NCI-H2029 treated with DMSO at 0.1 percent for 48 hours (cell line): Measurements from ENCODE around the gene LRRC40.
"Not testable (repeated sequence)": the region's sequence is repeated elsewhere in the genome, so short reads cannot be mapped to it uniquely, and the experiment has no call there.

Experiments used
- DNase-seq: peaks from one replicate; lab custom pipeline; 2025; lab: John Stamatoyannopoulos, UW

The LRRC40 gene

DNA sequence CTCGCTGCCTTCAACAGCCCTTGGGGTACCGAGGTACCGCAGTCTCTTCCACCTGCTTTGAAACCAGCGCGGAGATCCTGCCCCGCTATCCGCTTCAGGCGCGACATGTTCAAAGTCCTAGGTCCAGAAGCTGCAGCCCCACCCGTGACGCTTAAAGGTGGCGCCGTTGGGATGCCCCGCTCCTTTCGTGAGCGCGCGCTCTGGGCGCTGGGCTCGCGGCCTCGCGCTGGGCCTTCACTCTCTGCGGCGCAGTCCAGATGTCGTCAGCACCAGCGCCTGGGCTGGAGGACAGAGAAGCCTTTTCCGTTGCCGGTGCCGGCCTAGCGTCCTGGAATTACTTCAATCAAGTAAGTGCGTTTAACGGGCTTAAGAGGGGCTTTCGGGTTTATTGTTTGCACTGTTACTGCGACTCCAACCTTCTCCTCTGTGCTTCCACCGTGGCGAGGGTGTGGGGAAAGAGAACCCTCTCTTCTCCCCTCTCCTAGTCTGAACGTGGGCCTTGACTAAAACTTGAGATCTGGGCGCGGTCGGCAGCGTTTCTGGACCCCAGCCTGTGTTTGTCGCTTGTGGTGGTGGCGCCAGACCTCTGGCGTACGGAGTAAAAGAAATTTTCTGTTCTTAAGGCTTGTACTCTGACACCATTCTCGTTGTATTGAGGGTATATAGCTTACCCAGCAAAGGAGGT, at the start of gene LRRC40:
Gene LRRC40, minus strand, starts transcription at position 146 of the 685 bp plus-strand sequence. Its CDS starts 39 bp downstream, at position 107.
- peak; percentile 72 for DNase-seq

DNA sequence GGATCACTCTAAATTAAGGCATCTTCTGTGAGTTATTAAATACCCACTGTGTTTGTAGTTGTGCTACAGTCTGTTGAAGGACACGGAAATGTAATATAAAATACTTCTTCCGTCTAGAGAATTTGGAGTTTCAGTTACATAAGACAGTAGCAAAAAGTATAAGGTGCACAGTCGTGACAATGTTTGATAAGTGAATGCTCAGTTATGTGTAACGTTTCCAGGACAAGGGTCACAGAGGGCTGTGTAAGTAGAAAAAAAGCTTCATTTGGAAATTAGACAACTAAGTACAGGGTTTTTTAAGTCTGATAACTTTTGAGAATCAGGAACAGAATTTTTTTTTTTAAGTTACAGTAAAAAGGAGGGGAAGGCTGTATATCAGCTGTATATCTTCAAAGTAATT, 43.4 kb upstream of the LRRC40 start:
- DNase-seq = no peak

DNA sequence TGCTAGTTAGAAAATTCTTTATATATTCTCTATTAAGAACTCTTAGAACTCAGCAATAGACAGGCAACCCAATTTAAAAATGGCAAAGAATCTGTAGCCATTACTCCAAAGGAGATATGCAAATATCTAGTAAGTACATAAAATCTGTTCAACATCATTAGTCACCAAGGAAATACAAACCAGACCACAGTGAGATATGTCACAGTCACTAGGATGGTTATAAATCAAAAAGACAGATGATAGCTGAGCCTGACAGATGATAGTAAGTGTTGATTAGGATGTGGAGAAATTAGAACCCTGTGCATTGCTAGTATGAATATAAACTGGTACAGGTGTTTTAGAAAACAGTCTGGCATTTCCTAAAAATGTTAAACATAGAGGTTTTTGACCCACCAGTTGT, 42.4 kb upstream of the LRRC40 start:
- no peak for DNase-seq

DNA sequence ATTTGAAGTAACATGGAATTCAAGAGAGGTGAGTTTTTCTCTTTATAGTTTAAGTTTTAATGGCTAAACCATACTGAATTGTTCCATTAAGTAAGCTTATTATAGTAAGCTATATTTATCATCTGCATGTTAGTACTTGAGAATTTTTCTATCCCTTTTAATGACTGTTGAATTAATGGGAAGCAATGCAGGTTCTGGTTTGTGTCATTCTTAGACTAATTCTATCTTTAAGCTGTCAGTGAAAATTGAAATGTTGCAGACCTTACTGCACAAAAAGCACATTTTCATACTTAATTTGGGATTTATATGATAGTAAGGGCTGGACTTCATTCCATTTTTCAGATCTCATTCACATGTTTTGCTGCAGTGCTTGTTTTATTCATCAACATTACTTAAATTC, 41.7 kb upstream of the LRRC40 start:
- no peak for DNase-seq

DNA sequence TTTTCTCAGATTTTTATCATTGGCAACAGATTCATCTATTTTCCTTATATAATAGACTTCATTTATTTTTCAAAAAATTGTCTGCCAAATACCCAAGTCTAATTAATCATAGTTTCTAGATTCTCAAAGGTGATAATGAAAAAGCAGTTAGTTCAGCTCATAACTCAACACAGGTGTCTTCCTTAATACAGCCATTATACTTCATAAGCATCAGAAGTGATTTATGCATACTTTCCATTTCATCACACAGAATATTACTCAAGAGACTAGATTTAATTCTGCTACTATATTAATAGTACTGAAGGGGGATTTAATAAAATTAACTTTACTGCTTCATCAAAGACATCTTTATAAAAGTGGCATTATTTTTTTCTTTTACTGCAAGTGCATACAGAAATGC, 34.6 kb upstream of the LRRC40 start:
- no peak for DNase-seq

DNA sequence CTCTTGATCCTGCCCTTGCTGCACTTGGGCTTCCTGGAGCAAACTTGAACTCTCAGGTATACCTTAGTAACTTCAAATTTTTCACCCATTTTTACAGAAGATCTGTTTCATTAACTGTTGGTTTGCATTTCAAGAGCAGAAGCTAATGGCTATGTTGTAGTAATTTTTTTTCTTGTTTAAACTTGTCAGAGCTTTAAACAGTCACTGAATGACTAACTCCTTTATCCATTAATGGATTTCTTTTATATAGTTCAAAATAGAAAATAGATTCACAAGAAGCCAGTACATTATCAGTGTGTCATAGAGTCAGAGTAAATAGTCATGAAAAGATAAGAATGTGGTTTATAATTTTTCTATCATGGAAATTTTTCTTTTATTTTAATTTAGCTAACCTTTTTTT, 29.4 kb upstream of the LRRC40 start:
- no peak for DNase-seq

DNA sequence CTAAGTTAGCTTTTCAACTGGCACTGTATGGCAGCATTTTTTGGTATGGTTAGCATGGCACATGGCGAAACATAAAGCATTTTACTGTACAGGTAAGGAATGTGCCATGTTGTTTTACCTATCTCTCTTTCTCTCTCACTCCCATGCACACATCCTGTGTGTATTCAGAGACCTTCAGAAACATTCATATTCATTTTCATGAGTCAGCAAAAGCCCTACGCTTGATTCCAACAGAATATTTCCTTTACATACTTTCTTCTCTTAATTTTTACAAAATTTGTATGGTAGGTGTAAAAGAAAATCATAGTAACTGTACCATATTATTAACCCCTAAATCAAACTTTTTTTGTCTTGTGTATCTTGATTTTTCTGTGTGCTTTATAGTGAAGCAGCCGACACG, 26.1 kb upstream of the LRRC40 start:
- DNase-seq = no peak

DNA sequence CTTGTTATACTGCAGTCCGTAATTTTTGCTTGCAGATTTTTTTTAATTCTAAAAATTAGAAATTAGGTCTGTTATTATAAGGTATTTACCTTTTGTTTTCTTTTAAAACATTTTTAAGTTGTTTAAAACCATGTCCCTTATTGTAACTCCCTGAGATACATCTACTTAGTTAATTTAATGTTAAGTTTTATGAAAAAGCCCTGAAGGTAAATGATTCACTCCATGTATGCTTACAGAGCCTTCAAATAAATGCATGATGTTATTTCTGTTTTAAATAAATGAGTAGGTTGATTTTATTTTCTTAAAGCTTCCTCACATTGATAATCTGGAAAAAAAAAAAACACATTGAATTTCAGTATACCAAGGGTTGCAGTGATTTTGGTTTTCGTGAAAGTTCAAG, 23.3 kb upstream of the LRRC40 start:
- DNase-seq = no peak

DNA sequence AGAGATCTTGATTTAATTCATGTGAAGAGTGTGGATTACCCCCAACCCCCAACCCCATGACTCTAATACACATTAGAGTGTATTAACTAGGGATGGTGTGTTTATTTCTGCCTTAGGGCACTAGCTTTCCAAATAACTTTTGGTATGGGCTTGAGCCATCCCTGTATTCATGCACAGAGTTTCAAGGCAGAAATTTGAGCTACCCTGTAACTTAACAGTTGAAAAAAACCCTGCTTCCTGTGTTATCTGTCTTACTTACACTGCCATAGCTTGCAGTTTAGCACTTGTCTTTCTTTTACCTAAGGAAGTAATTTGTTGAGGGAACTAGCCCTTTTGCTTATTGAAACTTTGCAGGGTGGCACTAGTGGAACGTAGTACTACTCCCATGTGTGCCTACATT, 22.1 kb upstream of the LRRC40 start:
- DNase-seq = no peak

DNA sequence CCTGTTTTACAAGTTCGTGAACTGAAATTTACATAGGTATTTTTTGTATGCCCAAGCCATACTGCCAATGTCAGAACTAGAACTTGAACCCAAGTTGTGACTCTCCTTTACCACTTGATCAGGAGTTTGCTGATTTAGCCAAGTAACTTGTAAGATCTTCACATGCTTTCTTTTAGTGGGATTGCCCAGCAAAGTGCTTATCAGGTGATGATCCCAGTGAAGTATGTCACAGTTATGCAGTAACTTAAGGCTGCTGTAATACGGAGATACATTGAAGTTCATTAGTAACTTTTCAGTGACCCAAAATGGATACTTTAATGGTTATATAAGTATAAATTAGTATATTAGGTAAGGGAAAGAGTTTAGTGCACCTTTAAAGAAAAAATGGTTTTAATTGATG, 19.6 kb upstream of the LRRC40 start:
- no peak for DNase-seq

DNA sequence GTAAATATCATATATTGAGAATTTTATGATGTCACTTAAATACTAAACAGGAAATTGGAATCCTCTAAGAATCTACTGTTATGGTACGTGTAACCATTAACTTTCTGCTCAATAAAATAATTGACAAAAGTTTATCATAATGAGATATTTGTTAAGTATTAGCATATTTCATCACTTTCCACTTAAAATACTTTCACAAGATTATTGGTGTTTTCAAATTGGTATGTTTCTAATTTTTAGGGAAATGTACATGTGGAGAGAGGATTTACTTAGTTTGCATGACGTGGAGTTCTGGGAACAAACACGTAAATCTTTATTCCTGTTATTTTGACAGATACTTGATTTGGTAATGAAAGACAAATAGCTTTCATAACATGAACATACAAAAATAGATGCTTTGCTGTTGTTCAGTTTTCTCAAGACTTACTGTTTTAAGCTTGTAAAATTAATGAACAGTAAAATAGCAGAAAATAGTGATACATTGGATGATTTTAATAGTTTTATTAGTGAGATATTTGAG, 17.4 kb upstream of the LRRC40 start:
- no peak for DNase-seq

DNA sequence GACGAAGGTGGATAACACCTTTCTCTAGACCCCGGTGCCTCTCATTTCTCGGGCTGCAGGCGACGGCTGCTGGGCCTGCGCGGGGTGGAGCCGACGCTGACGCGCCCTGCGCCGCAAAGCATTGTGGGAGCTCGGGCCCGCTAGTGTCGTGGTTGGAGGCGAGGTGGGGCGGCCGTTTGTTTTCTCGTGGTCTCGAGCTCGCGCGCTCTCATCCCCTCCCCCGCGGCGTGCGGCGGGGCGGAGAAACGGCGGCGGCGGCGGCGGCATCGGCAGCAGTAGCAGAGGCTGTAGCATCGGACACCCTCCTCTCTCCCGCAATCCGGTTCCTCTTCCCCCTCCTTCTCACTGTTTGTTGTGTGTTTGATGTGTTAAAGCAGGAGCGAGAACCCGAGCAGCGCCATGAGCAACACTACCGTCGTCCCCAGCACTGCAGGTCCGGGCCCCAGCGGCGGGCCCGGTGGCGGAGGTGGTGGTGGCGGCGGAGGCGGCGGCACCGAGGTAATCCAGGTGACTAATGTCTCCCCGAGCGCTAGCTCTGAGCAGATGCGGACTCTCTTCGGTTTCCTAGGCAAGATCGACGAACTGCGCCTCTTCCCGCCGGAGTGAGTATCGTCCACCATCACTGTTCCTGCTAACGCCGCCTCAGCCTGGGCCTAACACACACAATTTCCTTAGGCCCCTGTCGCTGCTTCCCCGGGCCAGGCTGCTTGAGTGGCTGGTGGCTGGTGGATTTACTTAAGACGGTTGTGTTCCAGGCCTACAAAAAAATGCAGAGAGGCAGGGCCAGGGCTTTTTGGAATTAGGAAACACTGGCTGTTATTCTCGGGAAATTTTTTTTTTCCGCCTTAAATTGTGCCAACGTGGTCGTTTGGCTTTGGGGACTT, 16.1 kb upstream of the LRRC40 start, which contains the start of gene SRSF11:
Gene SRSF11, plus strand, starts transcription at position 143 of the 884 bp plus-strand sequence. Its CDS starts 257 bp downstream, at position 400.
- DNase-seq = peak; percentile 78

DNA sequence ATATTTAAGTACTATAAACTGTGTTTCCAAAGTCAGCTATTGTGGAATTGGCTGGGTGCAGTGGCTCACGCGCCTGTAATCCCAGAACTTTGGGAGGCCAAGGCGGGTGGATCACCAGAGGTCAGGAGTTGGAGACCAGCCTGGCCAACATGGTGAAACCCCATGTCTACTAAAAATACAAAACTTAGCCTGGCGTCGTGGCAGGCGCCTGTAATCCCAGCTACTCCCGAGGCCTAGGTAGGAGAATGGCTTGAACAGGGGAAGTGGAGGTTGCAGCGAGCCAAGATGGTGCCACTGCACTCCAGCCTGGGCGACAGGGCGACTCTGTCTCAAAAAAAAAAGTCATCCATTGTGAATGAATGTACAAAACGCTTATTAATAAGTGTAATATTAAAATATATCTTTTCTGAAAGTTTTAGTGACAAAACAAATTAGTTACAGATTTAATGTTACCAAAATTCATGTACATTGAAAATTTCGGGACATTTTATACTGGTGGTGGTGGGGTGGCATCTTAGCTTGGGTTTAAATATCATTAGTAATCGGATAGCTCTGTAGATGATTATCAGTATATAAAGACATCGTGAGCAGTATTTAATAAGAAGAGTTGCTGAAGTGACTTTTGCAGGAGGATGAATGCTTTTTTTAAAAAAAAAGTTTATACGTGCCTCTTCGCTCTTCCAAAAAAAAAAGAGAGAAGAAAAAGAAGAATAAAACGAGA, 15.3 kb upstream of the LRRC40 start:
- DNase-seq = no peak

DNA sequence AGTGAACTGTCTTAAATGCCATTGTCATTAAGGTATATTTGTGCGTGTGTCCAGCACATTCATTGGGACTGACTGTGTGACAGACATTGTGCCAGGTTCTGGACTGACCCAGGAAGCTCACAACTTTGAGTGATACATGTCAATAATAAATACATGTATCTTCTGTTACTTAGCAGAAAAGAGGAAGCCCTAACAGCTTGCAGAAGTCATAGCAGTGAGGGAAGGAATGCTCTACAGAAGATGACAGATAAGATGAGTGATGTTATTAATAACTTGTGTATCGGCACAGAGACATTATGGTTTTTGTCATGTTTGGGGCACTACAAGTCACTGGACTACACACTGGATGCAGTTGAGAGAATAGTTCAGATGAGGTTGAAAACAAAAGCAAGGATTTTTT, 14.6 kb upstream of the LRRC40 start:
- no peak for DNase-seq

DNA sequence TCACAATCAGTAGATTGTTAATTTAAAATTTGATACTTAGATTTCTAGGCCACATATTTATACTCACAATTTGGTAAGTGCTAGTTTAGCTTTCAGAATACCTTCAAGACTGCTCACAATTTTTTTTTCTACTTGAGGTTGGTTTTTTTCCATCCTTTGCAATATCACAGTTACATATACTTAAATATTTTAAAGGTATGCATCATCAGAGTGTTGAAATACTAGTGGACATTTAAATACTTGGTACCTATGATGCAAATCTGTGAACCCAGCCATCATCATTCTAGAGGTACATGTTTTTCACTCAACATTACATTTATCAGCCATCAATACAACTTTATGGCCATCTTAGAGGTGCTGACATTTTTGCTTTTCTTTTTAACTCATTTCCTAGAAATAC, 6.2 kb upstream of the LRRC40 start:
- no peak for DNase-seq

DNA sequence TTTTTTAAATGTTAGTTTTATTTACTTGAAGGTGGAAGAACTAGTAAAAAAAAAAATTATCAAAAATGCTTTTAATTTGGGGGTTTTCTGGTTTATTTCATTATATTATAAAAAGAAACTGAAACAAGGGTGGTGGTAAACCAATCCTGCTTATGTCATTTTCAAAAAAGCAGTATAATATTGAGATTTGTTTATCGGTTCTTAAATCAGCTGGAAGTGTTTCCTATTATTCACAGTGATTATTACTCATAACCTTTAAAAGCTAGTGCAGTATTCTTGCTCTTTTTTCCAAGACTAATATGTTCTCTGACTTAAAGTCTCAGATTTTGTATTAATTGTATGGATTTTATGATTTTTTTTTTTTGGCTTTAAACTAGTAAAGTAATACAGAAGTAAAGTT, 5.4 kb upstream of the LRRC40 start:
- no peak for DNase-seq

DNA sequence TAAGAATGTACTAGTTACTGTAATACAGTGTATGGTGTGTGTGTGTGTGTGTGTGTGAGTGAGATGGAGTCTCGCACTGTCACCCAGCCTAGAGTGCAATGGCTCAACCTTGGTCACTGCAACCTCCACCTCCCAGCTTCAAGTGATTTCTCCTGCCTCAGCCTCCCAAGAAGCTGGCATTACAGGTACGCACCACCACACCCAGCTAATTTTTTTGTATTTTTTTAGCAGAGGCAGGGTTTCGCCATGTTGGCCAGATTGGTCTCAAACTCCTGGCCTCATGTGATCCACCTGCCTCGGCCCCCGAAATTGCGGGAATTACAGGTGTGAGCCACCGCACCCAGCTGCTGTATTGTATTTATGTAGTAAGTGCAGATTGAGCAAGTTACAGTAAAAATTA, 2.9 kb upstream of the LRRC40 start:
- DNase-seq = no peak

DNA sequence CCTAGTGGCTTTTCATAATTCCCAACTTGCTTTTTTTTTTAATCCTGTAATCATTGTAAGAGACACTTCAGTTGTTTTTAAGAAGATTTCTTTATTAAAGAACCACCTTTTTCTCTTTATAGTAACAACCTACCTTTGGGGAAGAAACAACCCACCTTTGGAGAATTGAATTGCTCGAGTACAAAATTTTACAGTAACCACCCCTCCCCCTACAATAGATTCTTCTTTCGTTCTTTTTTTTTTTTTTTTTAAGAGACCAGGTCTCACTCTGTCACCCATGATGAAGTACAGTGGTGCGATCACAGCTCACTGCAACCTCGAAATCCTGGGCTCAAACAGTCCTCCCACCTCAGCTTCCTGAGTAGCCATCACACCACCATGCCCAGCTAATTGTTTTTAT, 2.1 kb upstream of the LRRC40 start:
- DNase-seq = no peak

DNA sequence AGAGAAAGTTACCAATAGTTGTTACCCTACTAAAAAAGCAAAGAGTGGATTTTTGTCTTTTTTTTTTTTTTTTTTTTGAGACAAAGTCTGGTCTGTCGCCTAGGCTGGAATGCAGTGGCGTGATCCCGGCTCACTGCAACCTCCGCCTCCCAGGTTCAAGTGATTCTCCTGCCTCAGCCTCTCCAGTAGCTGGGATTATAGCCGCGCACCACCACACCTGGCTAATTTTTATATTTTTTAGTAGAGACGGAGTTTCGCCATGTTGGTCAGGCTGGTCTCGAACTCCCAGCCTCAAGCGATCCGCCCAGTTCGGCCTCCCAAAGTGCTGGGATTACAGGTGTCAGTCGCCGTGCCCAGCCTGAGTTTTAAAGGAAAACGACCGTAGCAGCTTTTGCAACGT, 1.5 kb upstream of the LRRC40 start:
- not testable (repeated sequence) for DNase-seq

DNA sequence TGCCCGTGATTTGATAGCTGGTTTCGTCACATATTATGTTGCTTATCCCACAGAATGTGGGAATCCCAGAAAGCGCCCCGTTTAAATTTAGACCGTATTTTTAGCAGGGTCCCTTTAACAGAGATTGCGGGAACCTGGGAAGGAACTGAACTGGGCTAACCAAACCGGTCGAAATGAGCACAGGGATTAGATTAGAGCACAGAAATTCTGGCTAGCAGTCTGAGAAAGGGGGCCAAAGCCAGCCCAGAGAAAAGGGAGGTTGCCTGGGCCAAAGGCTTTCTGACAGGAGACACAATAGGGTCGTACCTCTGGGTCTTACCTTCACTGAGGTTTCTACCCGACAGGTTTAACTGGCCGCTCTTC, 327 bp downstream of the LRRC40 start:
- no peak for DNase-seq

DNA sequence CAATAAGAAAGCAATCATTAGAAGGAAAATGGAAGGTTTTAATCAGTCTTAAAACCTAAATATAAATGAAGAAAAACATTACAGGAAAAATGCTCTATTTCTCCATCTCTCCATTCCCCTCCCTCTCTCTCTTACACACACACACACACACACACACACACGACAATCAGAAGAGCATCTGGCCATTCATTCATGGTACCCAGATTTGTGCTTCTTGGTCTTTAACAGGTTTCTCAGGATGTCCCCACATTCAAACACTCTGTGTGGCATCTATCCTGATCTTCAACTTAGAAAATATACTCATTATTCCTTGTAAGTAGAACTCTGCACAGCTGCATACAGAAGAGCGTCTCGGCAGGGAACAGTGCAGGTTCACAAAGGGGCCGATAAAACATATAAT, 779 bp downstream of the LRRC40 start:
- DNase-seq = no peak

DNA sequence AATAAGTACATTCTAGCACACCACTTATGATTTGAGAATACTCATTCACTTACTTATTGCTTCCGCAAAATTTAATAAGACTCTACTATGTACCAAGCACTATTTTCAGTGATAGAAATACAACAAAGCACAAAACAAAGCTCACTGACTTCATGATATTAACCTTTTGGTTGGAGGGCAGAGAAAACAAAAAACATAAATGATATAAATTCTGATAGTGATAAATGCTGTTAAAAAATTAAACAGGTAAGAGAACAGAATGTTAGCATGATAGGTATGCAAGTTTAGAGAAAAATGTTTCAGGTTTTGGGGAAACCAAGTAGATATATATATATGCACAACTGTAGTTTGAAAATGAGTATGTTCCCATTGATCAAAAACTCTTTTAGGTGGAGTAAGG, 1.2 kb downstream of the LRRC40 start:
- no peak for DNase-seq
